ENCODE data around the gene ORM2.
A peak's percentile ranks its signal among the peaks of the same experiment; 100 is the strongest.

Gene ORM2

DNA sequence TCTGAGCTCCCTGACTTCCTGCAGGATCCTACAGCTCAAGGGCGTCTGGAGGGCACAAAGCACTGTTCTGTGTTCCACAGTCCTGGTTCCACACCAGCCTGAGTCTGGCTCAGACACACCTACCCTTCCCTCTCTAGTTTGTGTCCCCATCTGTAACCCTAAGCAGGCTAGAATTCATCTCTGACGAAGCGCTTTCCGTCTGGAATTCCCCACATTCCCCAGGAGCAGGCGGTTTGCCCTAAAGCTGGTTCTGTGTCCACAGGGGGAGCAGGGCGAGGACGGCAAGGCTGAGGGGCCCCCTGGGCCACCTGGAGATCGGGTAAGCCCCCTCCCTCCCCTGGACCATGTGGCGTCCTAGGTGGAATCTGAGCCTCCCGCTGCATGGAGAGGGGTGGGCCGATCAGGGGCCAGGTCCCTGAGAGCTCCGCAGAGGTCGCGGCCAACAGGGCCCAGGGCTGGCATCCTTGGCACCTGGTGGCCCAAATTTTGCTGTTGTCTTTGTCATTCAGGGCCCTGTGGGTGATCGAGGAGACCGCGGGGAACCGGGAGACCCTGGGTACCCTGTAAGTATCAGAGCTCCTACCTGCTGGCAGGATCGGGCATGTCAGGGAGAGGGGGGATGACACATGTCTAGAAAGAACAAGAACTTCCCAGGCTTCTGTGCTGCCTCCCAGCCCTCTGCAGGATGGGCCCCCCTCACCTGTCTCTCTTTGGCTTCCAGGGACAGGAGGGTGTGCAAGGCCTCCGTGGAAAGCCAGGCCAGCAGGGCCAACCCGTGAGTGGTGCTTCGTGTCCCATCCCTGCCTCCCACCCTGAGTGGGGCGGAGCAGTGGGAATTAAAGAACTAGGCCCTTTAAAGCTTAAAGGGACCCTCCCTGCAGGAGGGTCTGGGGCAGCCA, 41.2 kb upstream of the ORM2 start:
- no peaks in the 10 kb centered on the region for H3K9me3 ChIP-seq (ENCODE audit: control extremely low read depth in 1 of 5, control insufficient read depth in 4 of 5, insufficient read depth in 2 of 5, low read depth in 1 of 5, low read length in 4 of 5)
- POLR2A ChIA-PET: no interaction called here
- H3K36me3 ChIP-seq (ENCODE audit: control insufficient read depth in 4 of 4, insufficient read depth in 4 of 4, low read length in 3 of 4): no peaks in the 10 kb centered on the region
- H3K4me3 ChIP-seq (ENCODE audit: control insufficient read depth in 1 of 7, extremely low read depth in 1 of 7, insufficient read depth in 4 of 7, low read depth in 2 of 7, low read length in 6 of 7): no peak overlapping the region
- no peak overlapping the region for H3K27ac ChIP-seq (ENCODE audit: insufficient read depth in 1 of 2, low read depth in 1 of 2, low read length in 2 of 2, poor library complexity in 1 of 2, severe bottlenecking in 2 of 2)
- no peak for DNase-seq
- peaks cover 0 to 9% (median 0%) of the 10 kb centered on the region in 4 experiments for H3K4me1 ChIP-seq (ENCODE audit: control extremely low read depth in 1 of 4, control insufficient read depth in 4 of 4, insufficient read depth in 4 of 4, low read length in 3 of 4)
- CTCF ChIA-PET: interaction anchor here (1.2 to 9.3 kb wide), 4 partner anchors 16 to 205 kb away, joined by 3 to 90 read pairs (median 4); no protein-coding TSS in a partner anchor
- WGBS (ENCODE audit: insufficient coverage): 93% methylated on average over 17 of the region's 23 CpGs
- no peaks in the 10 kb centered on the region for H3K27me3 ChIP-seq (replicated peaks in 2 of 5; ENCODE audit: control insufficient read depth in 4 of 5, insufficient read depth in 5 of 5, low read length in 4 of 5)

DNA sequence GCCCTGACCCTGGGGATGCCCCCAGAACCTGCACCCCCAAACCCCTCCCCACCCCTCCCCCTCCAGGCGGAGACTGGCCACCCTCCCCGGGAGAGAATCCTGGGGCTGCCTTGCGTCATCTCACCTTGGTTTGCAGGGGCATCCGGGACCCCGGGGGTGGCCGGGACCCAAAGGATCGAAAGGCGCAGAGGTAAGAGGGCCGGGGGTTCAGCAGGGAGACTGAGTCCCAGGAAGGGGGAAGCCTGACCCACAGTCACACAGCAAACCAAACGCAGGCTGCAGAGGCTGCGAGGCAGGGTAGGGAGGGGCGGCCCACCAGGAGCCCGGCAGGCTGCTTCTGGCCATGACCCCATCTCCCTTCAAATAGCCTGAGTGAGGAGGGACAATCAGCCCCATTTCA, 40.6 kb upstream of the ORM2 start:
- CTCF ChIA-PET: interaction anchor here (1.2 to 9.3 kb wide), 4 partner anchors 19 to 206 kb away, joined by 3 to 90 read pairs (median 6); no protein-coding TSS in a partner anchor
- no peak overlapping the region for H3K27ac ChIP-seq (ENCODE audit: insufficient read depth in 1 of 2, low read depth in 1 of 2, low read length in 2 of 2, poor library complexity in 1 of 2, severe bottlenecking in 2 of 2)
- no peaks in the 10 kb centered on the region for H3K36me3 ChIP-seq (ENCODE audit: control insufficient read depth in 4 of 4, insufficient read depth in 4 of 4, low read length in 3 of 4)
- H3K4me1 ChIP-seq (ENCODE audit: control extremely low read depth in 1 of 4, control insufficient read depth in 4 of 4, insufficient read depth in 4 of 4, low read length in 3 of 4): peaks cover 0 to 9% (median 0%) of the 10 kb centered on the region in 4 experiments
- no peak for DNase-seq
- no peaks in the 10 kb centered on the region for H3K9me3 ChIP-seq (ENCODE audit: control extremely low read depth in 1 of 5, control insufficient read depth in 4 of 5, insufficient read depth in 2 of 5, low read depth in 1 of 5, low read length in 4 of 5)
- H3K4me3 ChIP-seq (ENCODE audit: control insufficient read depth in 1 of 7, extremely low read depth in 1 of 7, insufficient read depth in 4 of 7, low read depth in 2 of 7, low read length in 6 of 7): no peak overlapping the region
- H3K27me3 ChIP-seq (replicated peaks in 2 of 5; ENCODE audit: control insufficient read depth in 4 of 5, insufficient read depth in 5 of 5, low read length in 4 of 5): no peaks in the 10 kb centered on the region
- 93% methylated on average over 9 of the region's 13 CpGs for WGBS (ENCODE audit: insufficient coverage)
- POLR2A ChIA-PET: no interaction called here

DNA sequence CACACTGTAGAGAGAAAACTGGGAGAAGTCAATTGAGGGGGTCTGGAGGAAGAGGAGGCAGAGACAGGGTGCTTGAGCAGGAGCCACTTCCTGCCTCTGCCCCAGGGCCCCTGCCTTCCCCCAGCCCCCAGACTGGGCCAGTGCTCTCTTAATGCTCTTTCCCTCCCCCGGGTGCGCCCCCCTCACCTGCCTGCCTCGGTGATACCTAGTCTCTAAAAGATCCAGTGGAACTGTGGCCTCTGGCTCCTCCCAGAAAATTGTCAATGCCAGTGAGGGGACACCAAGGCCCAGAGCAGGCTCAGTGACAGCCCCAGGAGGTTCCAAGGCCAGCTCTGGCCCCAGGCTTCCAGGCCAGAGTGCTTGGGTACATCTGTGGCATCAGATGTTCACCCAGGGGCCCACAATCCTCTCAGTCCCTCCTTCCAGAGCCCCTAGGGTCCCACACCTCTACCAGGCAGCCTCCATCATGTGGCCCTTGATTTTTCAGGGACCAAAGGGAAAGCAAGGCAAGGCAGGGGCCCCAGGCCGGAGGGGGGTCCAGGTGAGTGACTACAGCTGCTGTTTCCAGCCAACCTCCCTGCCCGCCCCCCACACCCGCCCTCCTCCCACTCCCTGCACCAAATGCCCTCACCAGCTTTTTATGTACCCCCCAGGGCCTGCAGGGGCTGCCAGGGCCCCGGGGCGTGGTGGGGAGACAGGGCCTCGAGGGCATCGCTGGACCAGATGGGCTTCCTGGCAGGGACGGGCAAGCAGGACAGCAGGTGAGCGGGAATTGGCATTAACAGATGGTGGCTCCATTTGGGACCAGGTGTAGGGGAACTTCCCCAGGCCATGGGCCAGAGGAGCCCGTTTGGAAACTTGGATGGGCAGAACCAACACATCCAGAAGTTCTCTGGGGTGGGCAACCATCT, 39.8 kb upstream of the ORM2 start:
- ChIA-PET POLR2A (no interaction called here), CTCF (interaction anchor here (0.7 to 9.3 kb wide), 11 partner anchors 9 to 211 kb away, joined by 3 to 90 read pairs (median 6); partner anchors contain the start of gene COL27A1)
- DNase-seq: no peak
- H3K27me3 ChIP-seq (replicated peaks in 2 of 5; ENCODE audit: control insufficient read depth in 4 of 5, insufficient read depth in 5 of 5, low read length in 4 of 5): no peaks in the 10 kb centered on the region
- no peaks in the 10 kb centered on the region for H3K36me3 ChIP-seq (ENCODE audit: control insufficient read depth in 4 of 4, insufficient read depth in 4 of 4, low read length in 3 of 4)
- peaks cover 0 to 5% (median 0%) of the 10 kb centered on the region in 5 experiments for H3K9me3 ChIP-seq (ENCODE audit: control extremely low read depth in 1 of 5, control insufficient read depth in 4 of 5, insufficient read depth in 2 of 5, low read depth in 1 of 5, low read length in 4 of 5)
- no peak overlapping the region for H3K4me3 ChIP-seq (ENCODE audit: control insufficient read depth in 1 of 7, extremely low read depth in 1 of 7, insufficient read depth in 4 of 7, low read depth in 2 of 7, low read length in 6 of 7)
- no peak overlapping the region for H3K27ac ChIP-seq (ENCODE audit: insufficient read depth in 1 of 2, low read depth in 1 of 2, low read length in 2 of 2, poor library complexity in 1 of 2, severe bottlenecking in 2 of 2)
- peaks cover 0 to 9% (median 0%) of the 10 kb centered on the region in 4 experiments for H3K4me1 ChIP-seq (ENCODE audit: control extremely low read depth in 1 of 4, control insufficient read depth in 4 of 4, insufficient read depth in 4 of 4, low read length in 3 of 4)
- 92% methylated on average over 7 of the region's 13 CpGs for WGBS (ENCODE audit: insufficient coverage)

- H3K9me3 ChIP-seq (ENCODE audit: control extremely low read depth in 1 of 5, control insufficient read depth in 4 of 5, insufficient read depth in 2 of 5, low read depth in 1 of 5, low read length in 4 of 5): peaks cover 0 to 12% (median 0%) of the 10 kb centered on the region in 5 experiments
- DNase-seq: no peak
- ChIA-PET POLR2A (no interaction called here), CTCF (interaction anchor here (0.8 to 9.3 kb wide), 25 partner anchors 9 to 212 kb away, joined by 3 to 90 read pairs (median 4); partner anchors contain the start of genes AMBP and COL27A1)
- no peaks in the 10 kb centered on the region for H3K27me3 ChIP-seq (replicated peaks in 2 of 5; ENCODE audit: control insufficient read depth in 4 of 5, insufficient read depth in 5 of 5, low read length in 4 of 5)
- H3K36me3 ChIP-seq (ENCODE audit: control insufficient read depth in 4 of 4, insufficient read depth in 4 of 4, low read length in 3 of 4): no peaks in the 10 kb centered on the region
- H3K4me3 ChIP-seq (ENCODE audit: control insufficient read depth in 1 of 7, extremely low read depth in 1 of 7, insufficient read depth in 4 of 7, low read depth in 2 of 7, low read length in 6 of 7): no peak overlapping the region
- H3K4me1 ChIP-seq (ENCODE audit: control extremely low read depth in 1 of 4, control insufficient read depth in 4 of 4, insufficient read depth in 4 of 4, low read length in 3 of 4): peaks cover 0 to 6% (median 0%) of the 10 kb centered on the region in 4 experiments
- H3K27ac ChIP-seq (ENCODE audit: insufficient read depth in 1 of 2, low read depth in 1 of 2, low read length in 2 of 2, poor library complexity in 1 of 2, severe bottlenecking in 2 of 2): no peak overlapping the region
- 100% methylated on average over 5 of the region's 7 CpGs for WGBS (ENCODE audit: insufficient coverage)
These were observed 39.1 kb upstream of the ORM2 start for GRCh38 chr9:114290561-114290986.

DNA sequence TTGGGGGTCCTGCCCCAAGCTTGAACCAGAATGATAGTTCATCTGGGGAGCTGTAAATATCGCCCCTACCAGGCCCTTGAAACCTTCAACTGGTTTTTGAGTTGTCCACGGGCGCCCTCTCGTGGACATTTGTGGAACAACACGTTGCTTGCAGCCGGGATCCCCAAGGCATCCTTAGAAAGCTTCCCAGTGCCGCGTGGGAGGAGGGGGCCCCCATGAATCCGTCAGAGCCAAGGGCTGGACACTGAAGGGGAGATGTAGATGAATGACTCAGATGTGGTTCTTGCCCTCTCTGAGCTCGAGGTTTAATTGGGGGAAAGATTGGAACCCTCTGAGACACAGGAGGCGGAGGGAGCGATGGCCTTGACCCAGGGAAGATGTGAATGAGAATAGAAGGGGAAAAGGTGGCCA, 38.6 kb upstream of the ORM2 start:
- CTCF ChIA-PET: interaction anchor here (0.8 to 9.3 kb wide), 25 partner anchors 9 to 213 kb away, joined by 3 to 90 read pairs (median 4); partner anchors contain the start of genes AMBP and COL27A1
- no peaks in the 10 kb centered on the region for H3K27me3 ChIP-seq (replicated peaks in 2 of 5; ENCODE audit: control insufficient read depth in 4 of 5, insufficient read depth in 5 of 5, low read length in 4 of 5)
- peaks cover 0 to 1% (median 0%) of the 10 kb centered on the region in 4 experiments for H3K4me1 ChIP-seq (ENCODE audit: control extremely low read depth in 1 of 4, control insufficient read depth in 4 of 4, insufficient read depth in 4 of 4, low read length in 3 of 4)
- no peak overlapping the region for H3K27ac ChIP-seq (ENCODE audit: insufficient read depth in 1 of 2, low read depth in 1 of 2, low read length in 2 of 2, poor library complexity in 1 of 2, severe bottlenecking in 2 of 2)
- DNase-seq: peak; percentile 55 to 72 (median 58)
- no peaks in the 10 kb centered on the region for H3K36me3 ChIP-seq (ENCODE audit: control insufficient read depth in 4 of 4, insufficient read depth in 4 of 4, low read length in 3 of 4)
- H3K9me3 ChIP-seq (ENCODE audit: control extremely low read depth in 1 of 5, control insufficient read depth in 4 of 5, insufficient read depth in 2 of 5, low read depth in 1 of 5, low read length in 4 of 5): peaks cover 0 to 16% (median 0%) of the 10 kb centered on the region in 5 experiments
- WGBS (ENCODE audit: insufficient coverage): 18% methylated on average over 12 of the region's 12 CpGs
- no peak overlapping the region for H3K4me3 ChIP-seq (ENCODE audit: control insufficient read depth in 1 of 7, extremely low read depth in 1 of 7, insufficient read depth in 4 of 7, low read depth in 2 of 7, low read length in 6 of 7)
- POLR2A ChIA-PET: interaction anchor here (0.6 kb wide), 1 partner anchor 158 kb away, joined by 3 read pairs; no protein-coding TSS in a partner anchor

DNA sequence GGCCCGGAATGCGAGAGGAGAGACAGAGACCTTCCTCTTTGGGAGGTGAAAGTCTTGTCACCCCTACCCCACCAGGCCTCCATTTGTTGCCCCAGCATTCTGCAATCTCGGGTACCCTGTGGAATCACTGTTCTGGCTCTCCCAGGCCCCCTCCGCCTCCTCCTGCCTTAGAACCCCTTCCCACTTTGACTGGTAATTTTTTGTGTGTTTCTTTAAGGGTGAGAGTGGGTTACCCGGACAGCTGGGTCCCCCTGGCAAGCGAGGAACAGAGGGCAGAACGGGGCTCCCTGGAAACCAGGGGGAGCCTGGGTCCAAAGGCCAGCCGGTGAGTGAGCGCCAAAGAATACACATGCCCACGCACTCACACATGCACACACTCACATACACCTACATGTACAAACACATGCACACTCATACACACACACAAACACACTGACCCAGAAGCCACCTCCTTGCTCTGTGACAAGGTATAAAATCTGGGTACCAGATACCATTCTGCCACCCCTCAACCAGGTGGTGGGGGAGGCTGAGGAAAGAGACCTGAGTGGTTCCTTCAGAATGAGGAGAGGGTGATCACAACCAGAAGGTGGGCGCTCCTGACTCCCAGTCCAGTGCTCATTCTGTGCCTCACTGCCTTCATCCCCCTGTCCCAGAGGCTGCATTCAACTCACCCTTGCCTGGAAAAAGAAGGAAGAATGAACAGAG, 37.6 kb upstream of the ORM2 start:
- ChIA-PET POLR2A (no interaction called here), CTCF (interaction anchor here (0.7 to 9.3 kb wide), 14 partner anchors 11 to 214 kb away, joined by 3 to 90 read pairs (median 4); partner anchors contain the start of genes AMBP and COL27A1)
- Histone ChIP-seq H3K4me3 (ENCODE audit: control insufficient read depth in 1 of 7, extremely low read depth in 1 of 7, insufficient read depth in 4 of 7, low read depth in 2 of 7, low read length in 6 of 7) (no peak overlapping the region), H3K27ac (ENCODE audit: insufficient read depth in 1 of 2, low read depth in 1 of 2, low read length in 2 of 2, poor library complexity in 1 of 2, severe bottlenecking in 2 of 2) (no peak overlapping the region), H3K27me3 (replicated peaks in 2 of 5; ENCODE audit: control insufficient read depth in 4 of 5, insufficient read depth in 5 of 5, low read length in 4 of 5) (no peaks in the 10 kb centered on the region), H3K36me3 (ENCODE audit: control insufficient read depth in 4 of 4, insufficient read depth in 4 of 4, low read length in 3 of 4) (no peaks in the 10 kb centered on the region), H3K9me3 (ENCODE audit: control extremely low read depth in 1 of 5, control insufficient read depth in 4 of 5, insufficient read depth in 2 of 5, low read depth in 1 of 5, low read length in 4 of 5) (peaks cover 0 to 20% (median 0%) of the 10 kb centered on the region in 5 experiments), H3K4me1 (ENCODE audit: control extremely low read depth in 1 of 4, control insufficient read depth in 4 of 4, insufficient read depth in 4 of 4, low read length in 3 of 4) (no peaks in the 10 kb centered on the region)
- no peak for DNase-seq
- WGBS (ENCODE audit: insufficient coverage): 90% methylated on average over 3 of the region's 11 CpGs

Measured in common myeloid progenitor, CD34-positive (primary cell).